K562 (cell line): ENCODE results near the gene IQSEC3.

Source experiments
- EP300 ChIP-seq: IDR thresholded peaks from 2 replicates; pipeline ENCODE4 v1.6.1; 2012; ENCODE audit warnings: low read length, improper control_type of control experiment
- KHSRP ChIP-seq: fragments of 450-650 bp; IDR thresholded peaks from 2 replicates; pipeline ENCODE4 v1.6.1; 2017
- MTA2 ChIP-seq: fragments of 450-650 bp; IDR thresholded peaks from 2 replicates; pipeline ENCODE4 v1.6.1; 2016; ENCODE audit warnings: low read depth
- POLR2AphosphoS5 ChIP-seq: IDR thresholded peaks from 2 replicates; pipeline ENCODE4 v1.6.1; 2011; ENCODE audit warnings: mild to moderate bottlenecking, low read depth, low read length, moderate library complexity; ENCODE audit not compliant: control insufficient read depth, insufficient read depth
- USF1 ChIP-seq: sonication (generic); formaldehyde crosslinking; IDR thresholded peaks from 2 replicates; pipeline ENCODE4 v1.9.0; 2022; ENCODE audit warnings: mild to moderate bottlenecking, missing genetic modification reagents
- XRCC5 ChIP-seq: fragments of 200-400 bp; formaldehyde crosslinking; IDR thresholded peaks from 2 replicates; pipeline ENCODE4 v1.6.1; 2017; ENCODE audit warnings: low read depth, mild to moderate bottlenecking, low read length

- TF ChIP-seq POLR2AphosphoS5 = no peak
- TF ChIP-seq KHSRP = no peak
- no peak for TF ChIP-seq MTA2
- no peak for TF ChIP-seq XRCC5
- no peak for TF ChIP-seq EP300
- peak; percentile 26; the same call in 1 of the 2 replicates for TF ChIP-seq USF1 (CRISPR knock-in tag)
Measured at GRCh38 chr12:56683-57346, 9.8 kb upstream of the IQSEC3 start.
